Stimulated activated CD4-positive, alpha-beta T cell treated with anti-CD3 and anti-CD28 coated beads, TNF-alpha, amount 100 ng/mL, for 1 hour (primary cell): ENCODE results near the gene OS9.

Experiments used
- DNase-seq, 3 donors: peaks; one replicate each; pipeline ENCODE4 v3.0.0-alpha.2; 2020; ENCODE audit warnings: low read depth in 3 of 3, low spot score in 1 of 3

The OS9 gene

GRCh38 chr12:57765698-57766463 lies 71.9 kb downstream of the OS9 start:
- no peak for DNase-seq

GRCh38 chr12:57766464-57767304 lies 72.8 kb downstream of the OS9 start, which contains the start of gene CYP27B1:
CYP27B1 (minus strand) TSS chr12:57767078; CDS start chr12:57767041, 37 bp downstream.
- no peak for DNase-seq

GRCh38 chr12:57767305-57767698 lies 73.4 kb downstream of the OS9 start:
- no peak for DNase-seq

- no peak for DNase-seq
Measured at GRCh38 chr12:57767876-57768275, 73.9 kb downstream of the OS9 start.

- DNase-seq, result no peak
Measured at GRCh38 chr12:57769594-57769993, 75.7 kb downstream of the OS9 start.

GRCh38 chr12:57770734-57771133 lies 76.8 kb downstream of the OS9 start:
- DNase-seq, result no peak
